HEK293 (cell line): Measurements from ENCODE around the gene FUCA1.
"Not testable (repeated sequence)": the region's sequence is repeated elsewhere in the genome, so short reads cannot be mapped to it uniquely, and the experiment has no call there.

Experiments used
- CTCF ChIA-PET: fragments of 350-600 bp; formaldehyde crosslinking; extraction: SDS; loops from one replicate; lab custom pipeline; 2021; ENCODE audit warnings: antibody characterized with exemption; lab: Yijun Ruan, JAX
- POLR2A ChIA-PET: fragments of 300-600 bp; formaldehyde crosslinking; extraction: SDS; loops from one replicate; lab custom pipeline; 2020; ENCODE audit warnings: antibody characterized with exemption, inconsistent platforms; lab: Yijun Ruan, JAX
- H3K27ac ChIP-seq: fragments of 200-500 bp; sonication (Bioruptor generic); 2 replicates; pipeline ENCODE4 v1.5.1; 2014; ENCODE audit warnings: low read depth, low read length, control low read depth, inconsistent platforms; ENCODE audit errors: extremely low read depth
- H3K36me3 ChIP-seq, 2 experiments: fragments of 200-500 bp in 1 of 2; sonication (Bioruptor generic) in 1 of 2; 1 replicate in 1 of 2; 2 replicates in 1 of 2; pipeline ENCODE4 v1.5.1; 2014 to 2017; ENCODE audit warnings: inconsistent platforms in 2 of 2, low read length in 2 of 2; ENCODE audit not compliant: control insufficient read depth in 2 of 2, insufficient read depth in 1 of 2
- H3K4me1 ChIP-seq: fragments of 200-500 bp; sonication (Bioruptor generic); 2 replicates; pipeline ENCODE4 v1.5.1; 2014; ENCODE audit warnings: mild to moderate bottlenecking, low read length, inconsistent platforms; ENCODE audit not compliant: control insufficient read depth, insufficient read depth
- H3K4me3 ChIP-seq: 2 replicates; pipeline ENCODE4 v1.5.1; 2011; ENCODE audit warnings: low read depth, mild to moderate bottlenecking, control low read depth, low read length, moderate library complexity
- H3K9me3 ChIP-seq: fragments of 200-500 bp; sonication (Bioruptor generic); 2 replicates; pipeline ENCODE4 v1.5.1; 2014; ENCODE audit warnings: low read depth, low read length, inconsistent platforms; ENCODE audit not compliant: control insufficient read depth, insufficient read depth
- BCL11A ChIP-seq: fragments of 450-650 bp; formaldehyde crosslinking; IDR thresholded peaks from 2 replicates; pipeline ENCODE4 v1.5.1; 2016; ENCODE audit warnings: low read depth, missing biosample characterization, missing genetic modification characterization
- GLIS1 ChIP-seq: fragments of 450-650 bp; formaldehyde crosslinking; IDR thresholded peaks from 2 replicates; pipeline ENCODE4 v1.5.1; 2016; ENCODE audit warnings: missing biosample characterization, missing genetic modification characterization
- KLF16 ChIP-seq: fragments of 450-650 bp; formaldehyde crosslinking; IDR thresholded peaks from 2 replicates; pipeline ENCODE4 v1.5.1; 2017; ENCODE audit warnings: missing biosample characterization, missing genetic modification characterization
- PRDM10 ChIP-seq: fragments of 450-650 bp; formaldehyde crosslinking; IDR thresholded peaks from 2 replicates; pipeline ENCODE4 v1.5.1; 2016; ENCODE audit warnings: missing biosample characterization, missing genetic modification characterization
- ZBTB17 ChIP-seq: fragments of 450-650 bp; formaldehyde crosslinking; IDR thresholded peaks from 2 replicates; pipeline ENCODE4 v1.5.1; 2016; ENCODE audit warnings: missing biosample characterization, missing genetic modification characterization
- ZNF10 ChIP-seq: fragments of 450-650 bp; formaldehyde crosslinking; IDR thresholded peaks from 2 replicates; pipeline ENCODE4 v1.5.1; 2017; ENCODE audit warnings: missing biosample characterization, missing genetic modification characterization
- ZNF140 ChIP-seq: fragments of 450-650 bp; formaldehyde crosslinking; IDR thresholded peaks from 2 replicates; pipeline ENCODE4 v1.5.1; 2016; ENCODE audit warnings: missing biosample characterization, missing genetic modification characterization
- ZNF24 ChIP-seq: fragments of 450-650 bp; formaldehyde crosslinking; IDR thresholded peaks from 2 replicates; pipeline ENCODE4 v1.5.1; 2016; ENCODE audit warnings: missing biosample characterization, missing genetic modification characterization
- ZNF335 ChIP-seq: fragments of 450-650 bp; formaldehyde crosslinking; conservative IDR thresholded peaks from 2 replicates; pipeline ENCODE4 v1.5.1; 2016; ENCODE audit warnings: missing biosample characterization, missing genetic modification characterization
- ZNF366 ChIP-seq: fragments of 450-650 bp; formaldehyde crosslinking; conservative IDR thresholded peaks from 2 replicates; pipeline ENCODE4 v1.5.1; 2016; ENCODE audit warnings: missing biosample characterization, missing genetic modification characterization
- ZNF391 ChIP-seq: fragments of 450-650 bp; formaldehyde crosslinking; IDR thresholded peaks from 2 replicates; pipeline ENCODE4 v1.5.1; 2016; ENCODE audit warnings: low read depth, missing biosample characterization, missing genetic modification characterization, borderline replicate concordance
- ZNF394 ChIP-seq: fragments of 450-650 bp; formaldehyde crosslinking; IDR thresholded peaks from 2 replicates; pipeline ENCODE4 v1.5.1; 2016; ENCODE audit warnings: missing biosample characterization, missing genetic modification characterization, mild to moderate bottlenecking, moderate library complexity, borderline replicate concordance
- ZNF600 ChIP-seq: fragments of 450-650 bp; formaldehyde crosslinking; IDR thresholded peaks from 2 replicates; pipeline ENCODE4 v1.5.1; 2016; ENCODE audit warnings: missing biosample characterization, missing genetic modification characterization
- ZNF639 ChIP-seq: fragments of 450-650 bp; formaldehyde crosslinking; IDR thresholded peaks from 2 replicates; pipeline ENCODE4 v1.5.1; 2016; ENCODE audit warnings: missing biosample characterization, missing genetic modification characterization
- ZNF692 ChIP-seq: fragments of 450-650 bp; formaldehyde crosslinking; IDR thresholded peaks from 2 replicates; pipeline ENCODE4 v1.5.1; 2016; ENCODE audit warnings: missing biosample characterization, missing genetic modification characterization
- ZNF777 ChIP-seq: fragments of 450-650 bp; formaldehyde crosslinking; IDR thresholded peaks from 2 replicates; pipeline ENCODE4 v1.5.1; 2017; ENCODE audit warnings: missing biosample characterization, missing genetic modification characterization, borderline replicate concordance

FUCA1 gene

GRCh38 chr1:23836037-23836436 lies 32.1 kb downstream of the FUCA1 start:
- no peaks in the 10 kb centered on the region for H3K36me3 ChIP-seq
- H3K4me1 ChIP-seq: no peaks in the 10 kb centered on the region
- H3K27ac ChIP-seq: no peak overlapping the region
- TF ChIP-seq ZNF777 (tag by site-specific recombination) (no peak), KLF16 (tag by site-specific recombination) (no peak), ZNF10 (tag by site-specific recombination) (peak; percentile 77), ZNF140 (tag by site-specific recombination) (peak; percentile 78)
- ChIA-PET POLR2A (interaction anchor here (0.7 kb wide), 1 partner anchor 19 kb away, joined by 3 read pairs; no protein-coding TSS in a partner anchor), CTCF (no interaction called here)
- no peaks in the 10 kb centered on the region for H3K9me3 ChIP-seq
- no peak overlapping the region for H3K4me3 ChIP-seq

GRCh38 chr1:23834156-23834555 lies 33.9 kb downstream of the FUCA1 start:
- not testable (repeated sequence) for H3K4me1 ChIP-seq, H3K4me3 ChIP-seq, H3K27ac ChIP-seq, H3K36me3 ChIP-seq
- CTCF ChIA-PET: interaction anchor here (0.7 kb wide), 2 partner anchors 32 to 269 kb away, joined by 3 to 8 read pairs; no protein-coding TSS in a partner anchor
- POLR2A ChIA-PET: interaction anchor here (1.0 kb wide), 1 partner anchor 9 kb away, joined by 6 read pairs; the partner anchor contains the start of gene HMGCL
- 0 out of 2 replicates have a peak, but pooled peaks have one; percentile 25 for TF ChIP-seq ZNF692 (tag by site-specific recombination)
- TF ChIP-seq ZNF366: peak; percentile 71
- TF ChIP-seq ZNF639: 0 out of 2 replicates have a peak, but pooled peaks have one; percentile 22
- TF ChIP-seq ZNF24 (tag by site-specific recombination): 0 out of 2 replicates have a peak, but pooled peaks have one; percentile 18
- TF ChIP-seq ZNF394 (tag by site-specific recombination): peak; percentile 83; the same call in 1 of the 2 replicates
- peak; percentile 35; the same call in 1 of the 2 replicates for TF ChIP-seq ZNF335 (tag by site-specific recombination)
- TF ChIP-seq ZNF600 (tag by site-specific recombination): peak; percentile 72; the same call in 1 of the 2 replicates
- peak; percentile 44; the same call in 1 of the 2 replicates for TF ChIP-seq GLIS1 (tag by site-specific recombination)
- TF ChIP-seq ZNF391 (tag by site-specific recombination): 0 out of 2 replicates have a peak, but pooled peaks have one; percentile 47
- peak; percentile 76 for TF ChIP-seq ZBTB17 (tag by site-specific recombination)
- TF ChIP-seq BCL11A: 0 out of 2 replicates have a peak, but pooled peaks have one; percentile 16
- peak; percentile 59; the same call in 1 of the 2 replicates for TF ChIP-seq PRDM10 (tag by site-specific recombination)
- TF ChIP-seq, all 188 proteins: peak for 12; not testable (repeated sequence) for 176
- H3K9me3 ChIP-seq: not testable (repeated sequence)
